ENCODE results near the gene HMCN1.

DNA sequence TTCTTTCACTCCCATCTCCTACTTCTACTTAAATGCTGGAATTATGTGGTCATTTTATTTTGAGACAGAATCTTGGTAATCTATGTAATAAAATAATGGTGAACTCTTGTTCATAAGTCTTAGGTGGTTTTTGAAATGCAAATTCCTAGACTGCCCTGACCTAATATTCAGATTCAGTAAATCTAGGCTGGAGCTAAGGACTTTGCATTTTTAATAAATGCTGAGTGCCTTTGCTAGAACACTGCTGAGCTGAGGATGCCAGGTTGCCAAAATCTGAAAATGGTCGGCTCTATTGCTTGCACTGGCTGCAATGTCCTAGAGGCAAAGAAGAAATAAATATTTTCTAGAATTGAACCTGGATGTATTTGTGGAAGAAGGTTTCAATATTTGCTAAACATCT, 187.4 kb downstream of the HMCN1 start:
- TF ChIP-seq POLR2A (IDR thresholded peaks at IDR 0.05): no peak
- TF ChIP-seq, protein P1, sequence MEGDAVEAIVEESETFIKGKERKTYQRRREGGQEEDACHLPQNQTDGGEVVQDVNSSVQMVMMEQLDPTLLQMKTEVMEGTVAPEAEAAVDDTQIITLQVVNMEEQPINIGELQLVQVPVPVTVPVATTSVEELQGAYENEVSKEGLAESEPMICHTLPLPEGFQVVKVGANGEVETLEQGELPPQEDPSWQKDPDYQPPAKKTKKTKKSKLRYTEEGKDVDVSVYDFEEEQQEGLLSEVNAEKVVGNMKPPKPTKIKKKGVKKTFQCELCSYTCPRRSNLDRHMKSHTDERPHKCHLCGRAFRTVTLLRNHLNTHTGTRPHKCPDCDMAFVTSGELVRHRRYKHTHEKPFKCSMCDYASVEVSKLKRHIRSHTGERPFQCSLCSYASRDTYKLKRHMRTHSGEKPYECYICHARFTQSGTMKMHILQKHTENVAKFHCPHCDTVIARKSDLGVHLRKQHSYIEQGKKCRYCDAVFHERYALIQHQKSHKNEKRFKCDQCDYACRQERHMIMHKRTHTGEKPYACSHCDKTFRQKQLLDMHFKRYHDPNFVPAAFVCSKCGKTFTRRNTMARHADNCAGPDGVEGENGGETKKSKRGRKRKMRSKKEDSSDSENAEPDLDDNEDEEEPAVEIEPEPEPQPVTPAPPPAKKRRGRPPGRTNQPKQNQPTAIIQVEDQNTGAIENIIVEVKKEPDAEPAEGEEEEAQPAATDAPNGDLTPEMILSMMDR (IDR thresholded peaks at IDR 0.05): no peak
